ENCODE measurements around the gene SMG6. TPM values are rescaled to one million over a fixed set of nuclear protein-coding genes. Genes with fewer than 3 reads are reported as not detected.
A peak's percentile ranks its signal among the peaks of the same experiment; 100 is the strongest.

The SMG6 gene
- total RNA-seq, 1 experiment from 2014 or later = 28.6 TPM

- Histone ChIP-seq H2BK12ac (ENCODE audit: insufficient read length, low read depth, low read length) (no peak overlapping the region), H4K5ac (ENCODE audit: insufficient read length, low read depth, low read length) (peak overlapping the region; percentile 40), H3K18ac (ENCODE audit: insufficient read length, low read depth, low read length) (peak overlapping the region; percentile 90), H2BK120ac (ENCODE audit: low read depth, low read length, poor library complexity, severe bottlenecking) (peak overlapping the region; percentile 28), H3K27me3 (ENCODE audit: insufficient read depth, low read length) (no peaks in the 10 kb centered on the region), H2BK20ac (ENCODE audit: low read depth, low read length, poor library complexity, severe bottlenecking) (no peak overlapping the region), H2BK5ac (ENCODE audit: insufficient read length, low read length) (peak overlapping the region; percentile 14), H4K20me1 (ENCODE audit: control insufficient read depth, insufficient read depth, insufficient read length) (no peaks in the 10 kb centered on the region), H2BK15ac (ENCODE audit: low read depth, low read length) (peak overlapping the region; percentile 69; the same call in 1 of the 2 replicates), H3K14ac (ENCODE audit: insufficient read depth, low read length) (peak overlapping the region; percentile 70; the same call in 1 of the 2 replicates), H3K4me2 (ENCODE audit: insufficient read depth, insufficient read length, low read length) (peak overlapping the region; percentile 72), H2AFZ (ENCODE audit: low read length) (peak overlapping the region; percentile 26), H3K9me3 (ENCODE audit: control insufficient read depth, low read depth, low read length) (no peaks in the 10 kb centered on the region), H3K9ac (ENCODE audit: extremely low read depth, insufficient read length, low read length) (peak overlapping the region; percentile 49), H3K79me2 (ENCODE audit: insufficient read depth, low read length) (no peaks in the 10 kb centered on the region; the same call in 1 of the 2 replicates), H3K23ac (ENCODE audit: insufficient read length, low read depth, low read length) (no peak overlapping the region), H2AK5ac (ENCODE audit: insufficient read length, low read length) (no peak overlapping the region), H3K4me1 (ENCODE audit: insufficient read depth, low read length) (peaks cover 4% of the 10 kb centered on the region), H3K27ac (ENCODE audit: insufficient read length, low read depth, low read length) (peak overlapping the region; percentile 92), H3K23me2 (ENCODE audit: insufficient read length, low read depth, low read length, poor library complexity, severe bottlenecking) (peaks cover 5% of the 10 kb centered on the region), H3K4ac (ENCODE audit: low read depth, low read length) (peak overlapping the region; percentile 22; the same call in 1 of the 2 replicates), H4K91ac (ENCODE audit: insufficient read length, low read depth, low read length) (no peak overlapping the region), H4K8ac (replicated peaks; ENCODE audit: insufficient read length, low read depth, low read length) (no peak overlapping the region), H3K56ac (ENCODE audit: insufficient read length, low read depth, low read length) (no peak overlapping the region), H3K79me1 (ENCODE audit: insufficient read depth, low read depth, low read length, poor library complexity, severe bottlenecking) (no peaks in the 10 kb centered on the region), H3T11ph (ENCODE audit: low read length) (peak overlapping the region; percentile 68)
- Mint-ChIP-seq H3K9me3 (no peaks in the 10 kb centered on the region), H3K4me3 (peak overlapping the region; percentile 49 to 73), H3K27ac (peak overlapping the region; percentile 97 to 99 (median 98)), H3K4me1 (peaks cover 22 to 37% of the 10 kb centered on the region in 2 experiments), H3K36me3 (ENCODE audit: insufficient read depth in 1 of 3, low read depth in 3 of 3) (peaks cover 2 to 18% (median 11%) of the 10 kb centered on the region in 3 experiments; a peak in 6 of 7 replicates), H3K27me3 (ENCODE audit: low read depth) (no peaks in the 10 kb centered on the region)
- TF ChIP-seq, protein P1, sequence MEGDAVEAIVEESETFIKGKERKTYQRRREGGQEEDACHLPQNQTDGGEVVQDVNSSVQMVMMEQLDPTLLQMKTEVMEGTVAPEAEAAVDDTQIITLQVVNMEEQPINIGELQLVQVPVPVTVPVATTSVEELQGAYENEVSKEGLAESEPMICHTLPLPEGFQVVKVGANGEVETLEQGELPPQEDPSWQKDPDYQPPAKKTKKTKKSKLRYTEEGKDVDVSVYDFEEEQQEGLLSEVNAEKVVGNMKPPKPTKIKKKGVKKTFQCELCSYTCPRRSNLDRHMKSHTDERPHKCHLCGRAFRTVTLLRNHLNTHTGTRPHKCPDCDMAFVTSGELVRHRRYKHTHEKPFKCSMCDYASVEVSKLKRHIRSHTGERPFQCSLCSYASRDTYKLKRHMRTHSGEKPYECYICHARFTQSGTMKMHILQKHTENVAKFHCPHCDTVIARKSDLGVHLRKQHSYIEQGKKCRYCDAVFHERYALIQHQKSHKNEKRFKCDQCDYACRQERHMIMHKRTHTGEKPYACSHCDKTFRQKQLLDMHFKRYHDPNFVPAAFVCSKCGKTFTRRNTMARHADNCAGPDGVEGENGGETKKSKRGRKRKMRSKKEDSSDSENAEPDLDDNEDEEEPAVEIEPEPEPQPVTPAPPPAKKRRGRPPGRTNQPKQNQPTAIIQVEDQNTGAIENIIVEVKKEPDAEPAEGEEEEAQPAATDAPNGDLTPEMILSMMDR (conservative IDR thresholded peaks at IDR 0.05) = no peak
- DNase-seq = peak; percentile 99
- no CpG with 5 or more reads among the region's 11 CpGs for WGBS (ENCODE audit: extremely low coverage, insufficient read length, low lambda C conversion rate)
Measured at GRCh38 chr17:2347805-2348685, 44.5 kb upstream of the SMG6 start.
